Neural cell (in vitro differentiated cells): ENCODE results near the gene SELENOI. TPM values are rescaled to one million over a fixed set of nuclear protein-coding genes. Genes with fewer than 3 reads are reported as not detected.

Source experiments
- H2AFZ ChIP-seq: fragments of 200-600, 300-800 bp; sonication (generic), shearing (Covaris generic); 2 replicates; pipeline ENCODE4 v1.6.0; 2014; ENCODE audit warnings: low read depth, mild to moderate bottlenecking, antibody characterized with exemption, low read length, moderate library complexity
- H3F3A ChIP-seq: fragments of 200-600 bp; shearing (Covaris generic); 2 replicates; pipeline ENCODE4 v1.6.1; 2016; ENCODE audit warnings: mild to moderate bottlenecking, moderate library complexity, mixed read lengths, antibody characterized with exemption, low read length; ENCODE audit not compliant: insufficient read depth, poor library complexity, severe bottlenecking
- H3K27ac ChIP-seq: fragments of 200-600, 300-800 bp; sonication (generic), shearing (Covaris generic); 2 replicates; pipeline ENCODE4 v1.5.1; 2014; ENCODE audit warnings: mild to moderate bottlenecking, low read length, moderate library complexity
- H3K27me3 ChIP-seq: fragments of 300-800, 200-600 bp; sonication (generic), shearing (Covaris generic); 2 replicates; pipeline ENCODE4 v1.6.0; 2014; ENCODE audit warnings: mild to moderate bottlenecking, low read depth, low read length, moderate library complexity; ENCODE audit not compliant: insufficient read depth
- H3K36me3 ChIP-seq: fragments of 300-800, 200-600 bp; sonication (generic), shearing (Covaris generic); 2 replicates; pipeline ENCODE4 v1.5.1; 2014; ENCODE audit warnings: mild to moderate bottlenecking, antibody characterized with exemption, low read length, moderate library complexity; ENCODE audit not compliant: insufficient read depth
- H3K4me2 ChIP-seq: fragments of 300-800, 200-600 bp; sonication (generic), shearing (Covaris generic); 2 replicates; pipeline ENCODE4 v1.6.0; 2014; ENCODE audit warnings: mild to moderate bottlenecking, low read length
- H3K4me3 ChIP-seq: fragments of 300-800, 200-600 bp; sonication (generic), shearing (Covaris generic); 2 replicates; pipeline ENCODE4 v1.5.1; 2014; ENCODE audit warnings: mild to moderate bottlenecking, low read length, moderate library complexity
- H3K79me2 ChIP-seq: fragments of 200-600 bp; shearing (Covaris generic); replicated peaks from 2 replicates; pipeline ENCODE4 v1.6.0; 2014; ENCODE audit warnings: mild to moderate bottlenecking, low read length, moderate library complexity; ENCODE audit not compliant: insufficient read depth
- H3K9ac ChIP-seq: fragments of 300-800, 200-600 bp; sonication (generic), shearing (Covaris generic); 2 replicates; pipeline ENCODE4 v1.6.1; 2016; ENCODE audit warnings: mild to moderate bottlenecking, low read length, mixed read lengths
- H3K9me2 ChIP-seq: fragments of 200-600 bp; shearing (Covaris generic); 2 replicates; pipeline ENCODE4 v1.6.1; 2016; ENCODE audit warnings: mild to moderate bottlenecking, low read length, mixed read lengths; ENCODE audit not compliant: insufficient read depth
- H3K9me3 ChIP-seq: fragments of 200-600, 300-800 bp; sonication (generic), shearing (Covaris generic); 2 replicates; pipeline ENCODE4 v1.6.1; 2016; ENCODE audit warnings: mild to moderate bottlenecking, mixed run types, low read length, moderate library complexity, mixed read lengths
- H4K20me1 ChIP-seq: fragments of 200-600 bp; shearing (Covaris generic); 2 replicates; pipeline ENCODE4 v1.6.1; 2016; ENCODE audit warnings: mild to moderate bottlenecking, mixed run types; ENCODE audit not compliant: insufficient read depth
- EP300 ChIP-seq: fragments of 450-650 bp; conservative IDR thresholded peaks from 2 replicates; pipeline ENCODE4 v1.6.1; 2014; ENCODE audit warnings: antibody characterized with exemption, mild to moderate bottlenecking, moderate library complexity; ENCODE audit not compliant: poor library complexity, severe bottlenecking
- EZH2 ChIP-seq: fragments of 200-600, 300-800 bp; shearing (Covaris generic), sonication (generic); IDR thresholded peaks from 2 replicates; pipeline ENCODE4 v1.6.1; 2014; ENCODE audit warnings: antibody characterized with exemption, low read length, borderline replicate concordance, mild to moderate bottlenecking; ENCODE audit not compliant: insufficient read depth, poor library complexity, severe bottlenecking
- MXI1 ChIP-seq: fragments of 450-650 bp; conservative IDR thresholded peaks from 2 replicates; pipeline ENCODE4 v1.6.1; 2014; ENCODE audit warnings: antibody characterized with exemption, mild to moderate bottlenecking; ENCODE audit not compliant: poor library complexity, severe bottlenecking
- POLR2AphosphoS5 ChIP-seq: IDR thresholded peaks from 2 replicates; pipeline ENCODE4 v1.6.1; 2012
- RAD21 ChIP-seq: fragments of 450-650 bp; conservative IDR thresholded peaks from 2 replicates; pipeline ENCODE4 v1.6.1; 2014; ENCODE audit warnings: antibody characterized with exemption, mild to moderate bottlenecking, moderate library complexity
- SMC3 ChIP-seq: fragments of 450-650 bp; conservative IDR thresholded peaks from 2 replicates; pipeline ENCODE4 v1.6.1; 2014; ENCODE audit warnings: antibody characterized with exemption, mild to moderate bottlenecking, moderate library complexity; ENCODE audit not compliant: poor library complexity
- TAF1 ChIP-seq: IDR thresholded peaks from 2 replicates; pipeline ENCODE4 v1.6.1; 2012; ENCODE audit warnings: low read depth
- polyA plus RNA-seq: library from polyadenylated mRNA; depleted of rRNA; stranded (reverse); fragments of >200 nt; gene quantifications from 2 replicates; pipeline ENCODE4 v1.2.3, GENCODE V29; 2014
- TF ChIP-seq, protein P1 (sequence below): IDR thresholded peaks from 2 replicates; pipeline ENCODE4 v1.6.1; 2012; ENCODE audit warnings: borderline replicate concordance
- TF ChIP-seq, protein P2 (sequence below): fragments of 450-650 bp; IDR thresholded peaks from 2 replicates; pipeline ENCODE4 v1.5.1; 2014; ENCODE audit warnings: antibody characterized with exemption, mild to moderate bottlenecking, moderate library complexity; ENCODE audit not compliant: poor library complexity, severe bottlenecking

Gene SELENOI
- polyA plus RNA-seq, 1 donor from 2014 or later: 25.2 TPM

DNA sequence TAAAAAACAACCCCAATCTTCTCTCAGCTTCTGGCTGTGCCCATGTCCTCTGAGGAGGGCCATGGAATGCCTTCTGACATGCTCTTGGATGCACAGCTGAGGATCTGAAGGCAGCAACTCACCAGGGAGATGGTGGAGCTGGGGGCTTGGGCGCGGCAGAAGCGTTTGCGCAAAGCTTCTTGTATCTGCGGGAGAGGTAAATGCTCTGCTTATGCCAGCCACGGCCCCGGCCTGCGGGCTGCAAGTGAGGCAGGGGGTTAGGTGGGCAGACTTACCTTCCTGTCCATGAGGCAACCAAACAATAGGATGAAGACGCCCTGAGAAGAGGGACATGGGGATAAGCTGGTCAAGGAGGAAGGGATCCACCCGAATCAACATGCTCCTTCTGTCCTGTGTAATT lies 36.0 kb upstream of the SELENOI start:
- H3F3A ChIP-seq: no peaks in the 10 kb centered on the region
- H3K36me3 ChIP-seq: no peaks in the 10 kb centered on the region
- no peaks in the 10 kb centered on the region for H3K79me2 ChIP-seq
- H3K4me3 ChIP-seq: no peak overlapping the region
- no peak overlapping the region for H3K27ac ChIP-seq
- H3K9me2 ChIP-seq: no peaks in the 10 kb centered on the region
- no peak for TF ChIP-seq SMC3
- no peak for TF ChIP-seq EZH2
- TF ChIP-seq TAF1: no peak
- TF ChIP-seq, protein P1, sequence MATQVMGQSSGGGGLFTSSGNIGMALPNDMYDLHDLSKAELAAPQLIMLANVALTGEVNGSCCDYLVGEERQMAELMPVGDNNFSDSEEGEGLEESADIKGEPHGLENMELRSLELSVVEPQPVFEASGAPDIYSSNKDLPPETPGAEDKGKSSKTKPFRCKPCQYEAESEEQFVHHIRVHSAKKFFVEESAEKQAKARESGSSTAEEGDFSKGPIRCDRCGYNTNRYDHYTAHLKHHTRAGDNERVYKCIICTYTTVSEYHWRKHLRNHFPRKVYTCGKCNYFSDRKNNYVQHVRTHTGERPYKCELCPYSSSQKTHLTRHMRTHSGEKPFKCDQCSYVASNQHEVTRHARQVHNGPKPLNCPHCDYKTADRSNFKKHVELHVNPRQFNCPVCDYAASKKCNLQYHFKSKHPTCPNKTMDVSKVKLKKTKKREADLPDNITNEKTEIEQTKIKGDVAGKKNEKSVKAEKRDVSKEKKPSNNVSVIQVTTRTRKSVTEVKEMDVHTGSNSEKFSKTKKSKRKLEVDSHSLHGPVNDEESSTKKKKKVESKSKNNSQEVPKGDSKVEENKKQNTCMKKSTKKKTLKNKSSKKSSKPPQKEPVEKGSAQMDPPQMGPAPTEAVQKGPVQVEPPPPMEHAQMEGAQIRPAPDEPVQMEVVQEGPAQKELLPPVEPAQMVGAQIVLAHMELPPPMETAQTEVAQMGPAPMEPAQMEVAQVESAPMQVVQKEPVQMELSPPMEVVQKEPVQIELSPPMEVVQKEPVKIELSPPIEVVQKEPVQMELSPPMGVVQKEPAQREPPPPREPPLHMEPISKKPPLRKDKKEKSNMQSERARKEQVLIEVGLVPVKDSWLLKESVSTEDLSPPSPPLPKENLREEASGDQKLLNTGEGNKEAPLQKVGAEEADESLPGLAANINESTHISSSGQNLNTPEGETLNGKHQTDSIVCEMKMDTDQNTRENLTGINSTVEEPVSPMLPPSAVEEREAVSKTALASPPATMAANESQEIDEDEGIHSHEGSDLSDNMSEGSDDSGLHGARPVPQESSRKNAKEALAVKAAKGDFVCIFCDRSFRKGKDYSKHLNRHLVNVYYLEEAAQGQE: no peak
- TF ChIP-seq MXI1: no peak
- TF ChIP-seq, protein P2, sequence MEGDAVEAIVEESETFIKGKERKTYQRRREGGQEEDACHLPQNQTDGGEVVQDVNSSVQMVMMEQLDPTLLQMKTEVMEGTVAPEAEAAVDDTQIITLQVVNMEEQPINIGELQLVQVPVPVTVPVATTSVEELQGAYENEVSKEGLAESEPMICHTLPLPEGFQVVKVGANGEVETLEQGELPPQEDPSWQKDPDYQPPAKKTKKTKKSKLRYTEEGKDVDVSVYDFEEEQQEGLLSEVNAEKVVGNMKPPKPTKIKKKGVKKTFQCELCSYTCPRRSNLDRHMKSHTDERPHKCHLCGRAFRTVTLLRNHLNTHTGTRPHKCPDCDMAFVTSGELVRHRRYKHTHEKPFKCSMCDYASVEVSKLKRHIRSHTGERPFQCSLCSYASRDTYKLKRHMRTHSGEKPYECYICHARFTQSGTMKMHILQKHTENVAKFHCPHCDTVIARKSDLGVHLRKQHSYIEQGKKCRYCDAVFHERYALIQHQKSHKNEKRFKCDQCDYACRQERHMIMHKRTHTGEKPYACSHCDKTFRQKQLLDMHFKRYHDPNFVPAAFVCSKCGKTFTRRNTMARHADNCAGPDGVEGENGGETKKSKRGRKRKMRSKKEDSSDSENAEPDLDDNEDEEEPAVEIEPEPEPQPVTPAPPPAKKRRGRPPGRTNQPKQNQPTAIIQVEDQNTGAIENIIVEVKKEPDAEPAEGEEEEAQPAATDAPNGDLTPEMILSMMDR: no peak
- no peak for TF ChIP-seq RAD21
- TF ChIP-seq POLR2AphosphoS5: no peak
- TF ChIP-seq EP300: no peak
- H3K4me2 ChIP-seq: no peak overlapping the region
- no peaks in the 10 kb centered on the region for H4K20me1 ChIP-seq
- no peaks in the 10 kb centered on the region for H3K27me3 ChIP-seq
- no peaks in the 10 kb centered on the region for H3K9me3 ChIP-seq
- H2AFZ ChIP-seq: no peak overlapping the region
- H3K9ac ChIP-seq: no peak overlapping the region

DNA sequence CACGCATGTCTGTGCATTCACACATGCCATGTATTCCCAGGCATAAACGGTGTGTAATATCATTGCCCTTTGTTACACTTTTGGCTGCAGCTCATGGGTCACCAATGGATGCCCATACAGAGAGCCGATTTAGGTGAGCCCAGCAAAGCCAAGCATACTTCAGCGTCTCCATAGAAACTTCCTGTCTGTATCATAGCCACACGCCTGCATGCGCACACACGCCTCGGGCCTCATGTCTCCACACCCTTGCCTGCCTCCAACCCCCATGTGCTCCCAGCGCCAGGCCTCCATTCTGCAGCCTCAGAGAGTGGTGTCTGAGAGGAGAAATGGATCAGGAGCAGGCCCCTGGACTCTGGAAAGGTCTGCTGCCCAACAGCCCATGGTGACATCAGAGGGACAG lies 33.5 kb upstream of the SELENOI start:
- Histone ChIP-seq H3K79me2 (no peaks in the 10 kb centered on the region), H3F3A (no peaks in the 10 kb centered on the region), H3K4me2 (no peak overlapping the region), H3K36me3 (no peaks in the 10 kb centered on the region), H3K27ac (no peak overlapping the region), H3K9me2 (no peaks in the 10 kb centered on the region), H3K27me3 (no peaks in the 10 kb centered on the region), H3K9me3 (no peaks in the 10 kb centered on the region), H3K4me3 (no peak overlapping the region), H3K9ac (no peak overlapping the region), H2AFZ (no peak overlapping the region), H4K20me1 (no peaks in the 10 kb centered on the region)
- TF ChIP-seq EZH2: no peak
- no peak for TF ChIP-seq TAF1
- no peak for TF ChIP-seq EP300
- no peak for TF ChIP-seq SMC3
- TF ChIP-seq MXI1: no peak
- no peak for TF ChIP-seq POLR2AphosphoS5
- TF ChIP-seq RAD21: no peak
- TF ChIP-seq, protein P1: no peak
- TF ChIP-seq, protein P2: no peak
